LNCAP (cell line): ENCODE results near the gene NRCAM.

Source experiments
- CTCF ChIP-seq: fragments of 450-650 bp; IDR thresholded peaks from 2 replicates; pipeline ENCODE4 v1.5.1; 2017; ENCODE audit warnings: mild to moderate bottlenecking

The NRCAM gene

GRCh38 chr7:108327353-108327752 lies 128.9 kb downstream of the NRCAM start:
- TF ChIP-seq CTCF = no peak

GRCh38 chr7:108326938-108327337 lies 129.3 kb downstream of the NRCAM start:
- TF ChIP-seq CTCF = no peak

- no peak for TF ChIP-seq CTCF
Observed at GRCh38 chr7:108324053-108325038, 131.9 kb downstream of the NRCAM start.

GRCh38 chr7:108322925-108323832 lies 133.1 kb downstream of the NRCAM start:
- TF ChIP-seq CTCF = no peak

GRCh38 chr7:108322046-108322445 lies 134.2 kb downstream of the NRCAM start:
- no peak for TF ChIP-seq CTCF

- TF ChIP-seq CTCF = no peak
Observed at GRCh38 chr7:108321359-108321758, 134.9 kb downstream of the NRCAM start.

- TF ChIP-seq CTCF = no peak
Observed at GRCh38 chr7:108316708-108317107, 139.5 kb downstream of the NRCAM start.
